HL-60 (cell line): Measurements from ENCODE around the gene AEBP2.

Experiments used
- DNase-seq, 2 experiments: peaks; one replicate each; pipeline ENCODE4 v3.0.0-alpha.2; 2010 to 2020; ENCODE audit warnings: low read depth in 1 of 2, low spot score in 1 of 2
- H3K27ac ChIP-seq: fragments of 250-450 bp; sonication (Bioruptor Pico); replicated peaks from 2 replicates; pipeline ENCODE4 v1.5.1; 2020; ENCODE audit warnings: mild to moderate bottlenecking, moderate library complexity
- H3K27me3 ChIP-seq: fragments of 250-450 bp; sonication (Bioruptor Pico); 2 replicates; pipeline ENCODE4 v1.5.1; 2021; ENCODE audit warnings: mild to moderate bottlenecking, moderate library complexity; ENCODE audit not compliant: insufficient read depth, poor library complexity, severe bottlenecking
- H3K4me3 ChIP-seq: replicated peaks from 2 replicates; pipeline ENCODE4 v1.5.1; 2011; ENCODE audit warnings: mild to moderate bottlenecking, control low read depth, low read length; ENCODE audit not compliant: insufficient read depth
- CTCF ChIP-seq: IDR thresholded peaks from one replicate; pipeline ENCODE4 v1.5.1; 2011; ENCODE audit warnings: low read length, control low read depth, inconsistent platforms; ENCODE audit not compliant: insufficient read depth
- GABPA ChIP-seq: IDR thresholded peaks from 2 replicates; pipeline ENCODE4 v1.6.1; 2012; ENCODE audit warnings: low read depth
- POLR2AphosphoS5 ChIP-seq: IDR thresholded peaks from 2 replicates; pipeline ENCODE4 v1.6.1; 2012; ENCODE audit warnings: low read depth
- REST ChIP-seq: IDR thresholded peaks from 2 replicates; pipeline ENCODE4 v1.6.1; 2012; ENCODE audit warnings: low read depth; ENCODE audit not compliant: insufficient replicate concordance
- SPI1 ChIP-seq: IDR thresholded peaks from 2 replicates; pipeline ENCODE4 v1.6.1; 2012; ENCODE audit warnings: low read depth, mild to moderate bottlenecking, borderline replicate concordance

Gene AEBP2

GRCh38 chr12:19527866-19528265 is 88.6 kb downstream of the AEBP2 start:
- Histone ChIP-seq H3K27ac (no peak overlapping the region), H3K4me3 (no peak overlapping the region)
- no peak for DNase-seq

GRCh38 chr12:19528750-19529149 is 89.5 kb downstream of the AEBP2 start:
- no peak overlapping the region for H3K27ac ChIP-seq
- no peak for DNase-seq
- H3K27me3 ChIP-seq, result no peaks in the 10 kb centered on the region
- TF ChIP-seq REST (no peak), CTCF (no peak), GABPA (no peak), SPI1 (no peak), POLR2AphosphoS5 (no peak)
- H3K4me3 ChIP-seq, result no peak overlapping the region

More at GRCh38 chr12:19527866-19528265, 88.6 kb downstream of the AEBP2 start:
- no peaks in the 10 kb centered on the region for H3K27me3 ChIP-seq
- TF ChIP-seq GABPA (no peak), POLR2AphosphoS5 (no peak), REST (no peak), CTCF (no peak), SPI1 (no peak)

GRCh38 chr12:19529951-19530636 is 90.8 kb downstream of the AEBP2 start:
- Histone ChIP-seq H3K27me3 (no peaks in the 10 kb centered on the region), H3K4me3 (no peak overlapping the region), H3K27ac (no peak overlapping the region)
- no peak for DNase-seq
- no peak for TF ChIP-seq POLR2AphosphoS5
- TF ChIP-seq SPI1, result no peak
- no peak for TF ChIP-seq CTCF
- TF ChIP-seq REST, result no peak
- TF ChIP-seq GABPA, result no peak
